Measurements from ENCODE around the gene ARHGAP15.

DNA sequence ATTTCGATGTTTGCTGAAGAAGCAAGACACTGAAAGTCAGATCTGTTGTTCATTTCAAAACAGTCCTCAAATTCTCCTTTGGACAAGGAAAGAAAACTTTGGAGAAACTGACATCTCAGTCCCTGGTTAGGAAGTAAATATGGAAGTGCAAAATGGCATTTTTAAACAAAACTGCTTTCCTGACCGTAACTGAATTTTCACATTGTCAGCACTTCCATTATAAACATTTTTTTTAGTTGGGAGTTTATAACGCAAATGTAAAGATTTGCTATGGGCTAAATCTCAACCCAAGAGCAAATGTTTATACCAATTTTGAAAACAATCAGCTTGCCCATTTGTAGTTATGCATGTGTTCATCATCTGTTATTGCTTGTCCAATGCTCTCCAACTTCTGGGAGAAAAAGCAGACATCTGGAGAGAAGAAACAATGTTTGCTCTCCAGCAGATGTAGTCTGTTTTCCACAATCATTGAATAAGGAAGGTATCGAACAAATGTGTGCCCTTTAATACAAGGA is 520.1 kb downstream of the ARHGAP15 start:
- TF ChIP-seq, protein P1, sequence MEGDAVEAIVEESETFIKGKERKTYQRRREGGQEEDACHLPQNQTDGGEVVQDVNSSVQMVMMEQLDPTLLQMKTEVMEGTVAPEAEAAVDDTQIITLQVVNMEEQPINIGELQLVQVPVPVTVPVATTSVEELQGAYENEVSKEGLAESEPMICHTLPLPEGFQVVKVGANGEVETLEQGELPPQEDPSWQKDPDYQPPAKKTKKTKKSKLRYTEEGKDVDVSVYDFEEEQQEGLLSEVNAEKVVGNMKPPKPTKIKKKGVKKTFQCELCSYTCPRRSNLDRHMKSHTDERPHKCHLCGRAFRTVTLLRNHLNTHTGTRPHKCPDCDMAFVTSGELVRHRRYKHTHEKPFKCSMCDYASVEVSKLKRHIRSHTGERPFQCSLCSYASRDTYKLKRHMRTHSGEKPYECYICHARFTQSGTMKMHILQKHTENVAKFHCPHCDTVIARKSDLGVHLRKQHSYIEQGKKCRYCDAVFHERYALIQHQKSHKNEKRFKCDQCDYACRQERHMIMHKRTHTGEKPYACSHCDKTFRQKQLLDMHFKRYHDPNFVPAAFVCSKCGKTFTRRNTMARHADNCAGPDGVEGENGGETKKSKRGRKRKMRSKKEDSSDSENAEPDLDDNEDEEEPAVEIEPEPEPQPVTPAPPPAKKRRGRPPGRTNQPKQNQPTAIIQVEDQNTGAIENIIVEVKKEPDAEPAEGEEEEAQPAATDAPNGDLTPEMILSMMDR (IDR thresholded peaks at IDR 0.05; ENCODE audit: low read depth, low read length, poor library complexity, severe bottlenecking): no peak
- TF ChIP-seq EZH2phosphoT487 (IDR thresholded peaks at IDR 0.05; ENCODE audit: borderline replicate concordance, low read length): no peak
